Activated T-cell treated with anti-CD3 and anti-CD28 coated beads for 24 hours (primary cell): ENCODE data around the gene ARPC5L.
"Not testable (repeated sequence)": the region's sequence is repeated elsewhere in the genome, so short reads cannot be mapped to it uniquely, and the experiment has no call there.

Source experiments
- DNase-seq: peaks from one replicate; pipeline ENCODE4 v3.0.0-alpha.2; 2020; ENCODE audit warnings: low read depth

ARPC5L gene

DNA sequence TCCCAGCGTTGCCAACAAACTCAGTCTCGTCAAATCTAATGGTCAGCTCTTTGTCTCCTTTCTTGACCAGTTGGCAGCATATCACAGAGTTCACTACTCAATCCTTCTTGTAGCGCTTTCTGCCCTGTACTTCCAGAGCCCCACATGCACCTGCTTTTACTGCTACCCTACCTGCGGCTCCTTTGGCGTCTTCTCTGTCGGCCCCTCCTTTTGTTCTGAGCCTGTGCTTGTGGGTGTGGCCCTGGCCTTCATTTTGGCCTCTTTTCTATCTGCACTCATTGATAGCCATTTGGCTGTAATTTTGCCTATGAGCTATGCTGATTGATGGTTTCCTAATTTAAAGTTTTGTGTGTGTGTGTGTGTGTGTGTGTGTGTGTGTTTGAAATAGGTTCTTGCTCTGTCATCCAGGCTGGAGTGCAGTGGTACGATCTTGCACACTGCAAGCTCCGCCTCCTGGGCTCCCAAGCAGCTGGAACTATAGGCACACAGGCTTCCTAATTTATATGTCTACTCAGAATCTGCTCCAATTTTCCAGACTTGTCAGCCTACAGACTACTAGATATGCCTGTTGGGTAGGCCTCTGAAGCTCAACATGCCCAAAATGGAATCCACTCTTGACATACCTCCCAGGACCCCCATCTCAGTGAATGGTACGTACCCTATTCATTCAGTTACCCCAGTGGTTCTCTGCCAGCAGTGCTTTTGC, 32.3 kb downstream of the ARPC5L start:
- no peak for DNase-seq

DNA sequence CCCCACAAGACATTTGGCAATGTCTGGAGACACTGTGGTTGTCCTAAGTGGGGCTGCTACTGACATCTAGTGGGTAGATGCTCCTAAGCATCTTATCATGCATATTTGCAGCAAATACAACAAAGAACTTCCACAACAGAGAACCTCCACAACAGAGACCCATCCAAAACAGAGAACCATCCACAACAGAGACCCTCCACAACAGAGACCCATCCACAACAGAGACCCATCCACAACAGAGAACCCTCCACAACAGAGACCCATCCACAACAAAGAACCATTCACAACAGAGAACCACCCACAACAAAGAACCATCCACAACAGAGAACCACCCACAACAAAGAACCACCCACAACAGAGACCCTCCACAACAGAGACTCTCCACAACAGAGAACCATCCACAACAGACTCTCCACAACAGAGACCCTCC, 32.8 kb downstream of the ARPC5L start:
- no peak for DNase-seq

DNA sequence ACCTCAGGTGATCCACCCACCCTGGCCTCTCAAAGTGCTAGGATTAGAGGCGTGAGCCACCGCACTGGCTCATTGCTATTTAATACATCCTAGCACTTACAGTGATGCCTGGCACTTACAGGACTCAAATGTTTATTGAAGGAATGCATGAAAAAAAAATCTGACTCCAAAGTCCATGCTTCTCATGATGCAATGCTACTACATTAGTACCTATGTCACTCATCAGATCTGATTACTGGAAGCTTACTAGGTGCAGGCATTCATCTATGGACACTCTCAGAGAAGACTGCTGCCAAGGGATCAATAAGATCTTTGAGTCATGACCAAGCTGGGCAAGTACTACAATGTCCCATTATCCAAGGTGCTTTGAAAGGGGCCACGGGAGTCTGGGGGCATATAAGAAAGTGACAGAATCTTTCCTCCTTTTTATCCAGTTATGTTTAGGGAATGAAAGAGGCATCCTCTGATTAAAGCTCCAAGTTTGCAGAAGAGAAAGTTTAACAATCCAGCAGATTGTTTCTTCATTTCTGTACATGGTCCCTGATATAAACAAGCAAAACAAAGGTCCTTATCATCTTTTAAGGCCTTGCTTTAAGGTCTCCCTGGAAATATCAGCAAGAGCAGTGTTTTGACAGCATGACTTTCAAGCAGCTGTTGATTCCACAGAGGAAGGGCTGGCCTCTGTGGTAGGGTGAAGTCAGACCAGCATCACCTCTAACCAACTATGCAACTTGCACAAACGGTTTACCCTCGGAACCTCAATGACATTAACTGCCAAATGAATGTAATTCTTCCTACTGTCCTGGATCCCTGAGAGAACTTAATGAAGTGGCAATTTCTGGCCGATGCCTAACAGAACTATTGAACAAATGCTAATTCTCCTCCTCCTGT, 35.9 kb downstream of the ARPC5L start:
- DNase-seq: no peak

DNA sequence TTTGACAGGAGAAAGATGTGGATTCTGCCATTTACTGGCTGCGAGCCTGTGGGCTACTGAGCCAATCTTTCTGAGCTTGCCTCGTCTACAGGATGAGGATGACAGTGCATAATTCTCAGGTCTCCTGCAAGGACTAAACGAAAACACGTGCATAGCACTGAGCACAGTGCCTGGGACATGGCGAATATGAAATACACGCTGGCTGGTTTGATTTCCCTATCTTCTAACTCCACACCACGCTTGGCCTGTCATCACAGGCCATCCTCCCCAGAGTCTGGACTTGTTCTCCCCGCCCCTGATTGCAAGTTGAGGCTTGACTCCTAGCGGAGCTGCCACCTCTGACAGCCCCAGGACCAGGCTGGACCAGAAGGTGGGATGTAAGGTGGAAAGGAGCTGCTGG, 37.9 kb downstream of the ARPC5L start:
- no peak for DNase-seq

DNA sequence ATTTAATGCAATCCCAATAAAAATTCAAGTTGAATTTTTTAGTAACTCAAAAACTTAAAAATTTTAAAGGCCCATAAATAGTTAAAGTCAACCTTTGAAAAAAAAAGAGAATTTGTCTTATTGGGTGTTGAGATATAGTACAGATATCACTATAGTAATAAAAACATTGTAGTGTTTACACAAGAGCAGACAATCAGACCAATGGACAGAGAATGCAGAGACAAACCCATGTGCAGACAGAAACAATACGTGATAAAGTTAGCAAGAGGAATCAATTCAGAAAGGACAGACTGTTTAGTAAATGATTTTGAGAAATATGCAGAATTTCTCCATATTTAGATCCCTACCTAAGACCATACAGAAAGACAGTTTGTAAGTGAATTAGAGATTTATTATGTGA, 45.0 kb downstream of the ARPC5L start:
- DNase-seq: no peak

DNA sequence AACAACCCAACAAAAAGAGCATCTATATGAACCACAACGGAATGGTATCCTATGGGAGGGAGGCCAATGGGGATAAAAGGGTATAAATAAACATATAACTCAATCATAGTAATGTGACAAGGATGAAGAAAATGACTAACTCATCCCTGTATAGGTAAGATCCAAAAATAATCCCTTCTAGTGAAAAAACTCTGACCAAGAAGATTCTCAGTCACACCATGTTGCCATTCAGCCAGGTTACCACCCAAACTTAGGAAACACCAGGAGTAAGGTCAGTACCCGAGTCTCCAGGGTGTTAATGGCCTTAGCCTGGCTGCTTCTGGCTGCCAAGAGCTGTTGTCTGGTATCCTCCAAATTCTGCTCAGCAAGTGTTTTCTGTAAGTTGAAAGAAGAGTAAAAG, 46.2 kb downstream of the ARPC5L start:
- no peak for DNase-seq

DNA sequence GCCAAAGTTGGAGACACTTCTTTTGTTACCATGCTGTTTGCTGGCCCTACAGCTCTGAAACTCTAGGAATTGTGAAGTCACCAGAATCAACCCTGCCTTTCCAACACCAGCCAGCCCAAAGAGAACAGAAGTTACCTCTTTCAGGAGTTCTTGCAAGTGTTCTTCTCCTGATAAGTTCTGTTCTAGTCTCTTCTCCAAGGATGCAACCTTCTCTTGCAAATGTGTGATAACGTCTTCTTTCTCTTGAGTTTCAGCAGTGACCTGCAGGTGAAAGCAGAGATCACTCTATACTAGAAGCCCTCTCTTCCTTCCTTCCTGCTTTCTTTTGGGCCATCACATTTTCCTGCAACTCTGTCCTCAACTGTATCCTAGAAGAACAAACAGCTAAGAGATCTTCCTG, 49.8 kb downstream of the ARPC5L start:
- no peak for DNase-seq

DNA sequence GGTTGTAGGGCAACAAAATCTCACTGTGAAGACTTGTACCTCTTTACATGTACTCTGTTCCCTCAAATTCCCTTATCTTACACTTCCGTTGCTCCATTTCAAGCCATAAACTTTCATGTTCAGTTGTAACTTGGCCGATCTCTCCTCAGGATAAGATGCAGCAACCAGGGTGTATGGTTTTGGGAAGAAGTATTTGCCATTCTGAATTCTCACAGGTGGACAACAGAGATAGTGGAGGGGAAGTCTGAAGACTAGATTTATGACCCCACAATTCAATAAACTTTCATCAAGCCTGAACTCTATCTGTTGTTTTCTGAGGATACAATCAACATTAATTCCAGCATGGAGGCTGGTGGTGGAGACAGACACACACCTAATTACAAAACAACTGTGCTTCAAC, 51.4 kb downstream of the ARPC5L start:
- no peak for DNase-seq

DNA sequence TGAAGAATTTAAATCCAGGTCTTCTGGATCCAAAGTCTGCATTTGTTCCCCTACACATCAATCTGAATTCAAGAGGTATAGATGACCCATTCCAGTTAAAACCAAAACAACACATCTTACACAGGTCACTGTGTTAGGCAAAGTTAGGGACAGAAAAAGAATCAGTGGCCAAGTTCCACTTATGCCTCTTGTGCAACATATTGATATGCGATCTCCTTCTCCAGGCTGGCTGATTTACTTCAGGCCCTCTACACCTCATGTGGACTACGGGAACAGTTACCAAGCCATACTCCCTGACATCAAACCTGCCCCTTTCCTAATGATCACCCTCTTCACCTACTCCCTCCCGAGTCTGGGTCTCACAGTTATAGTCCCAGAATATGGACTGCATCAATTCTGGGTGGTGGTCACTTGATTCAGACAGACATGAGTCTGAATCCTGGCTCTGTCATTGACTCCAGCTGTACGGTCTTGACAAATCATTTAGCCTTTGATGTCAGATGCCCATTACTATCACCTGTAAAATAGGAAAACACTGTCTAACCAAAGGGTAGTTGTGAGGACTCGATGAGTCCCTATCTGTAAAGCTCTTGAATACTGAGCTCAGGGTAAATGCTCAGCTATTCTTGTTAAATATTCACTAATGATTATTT, 52.9 kb downstream of the ARPC5L start:
- no peak for DNase-seq

DNA sequence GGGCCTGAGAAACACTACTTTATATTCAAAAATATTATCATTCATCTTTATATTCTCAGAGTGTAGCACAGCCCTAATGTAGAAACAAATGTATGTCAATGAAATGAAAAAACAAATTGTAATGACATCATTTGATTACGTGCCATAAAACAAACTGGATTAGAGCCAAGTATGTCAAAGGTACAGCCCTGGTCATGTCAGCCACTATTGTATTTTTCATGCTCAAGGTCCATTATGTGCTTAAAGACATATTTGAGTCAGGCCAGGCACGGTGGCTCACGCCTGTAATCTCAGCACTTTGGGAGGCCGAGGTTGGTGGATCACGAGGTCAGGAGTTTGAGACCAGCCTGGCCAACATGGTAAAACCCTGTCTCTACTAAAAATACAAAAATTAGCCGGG, 58.5 kb downstream of the ARPC5L start:
- DNase-seq: not testable (repeated sequence)
